Measurements from ENCODE around the gene NUMA1. TPM values are rescaled to one million over a fixed set of nuclear protein-coding genes. Genes with fewer than 3 reads are reported as not detected.
A peak's percentile ranks its signal among the peaks of the same experiment; 100 is the strongest.

The NUMA1 gene
- total RNA-seq, 1 experiment from 2014 or later, result 145 TPM

GRCh38 chr11:72114570-72114969 is 34.2 kb upstream of the NUMA1 start:
- peaks cover 16% of the 10 kb centered on the region for H3K4me1 ChIP-seq (ENCODE audit: control insufficient read depth, insufficient read depth, low read length)
- no peaks in the 10 kb centered on the region for H3K36me3 ChIP-seq (ENCODE audit: control insufficient read depth, insufficient read depth, low read length)
- no peak overlapping the region for H3K4me3 ChIP-seq (ENCODE audit: low read depth in 2 of 2, low read length in 2 of 2)
- no TSS peak for BruUV-seq (replicated peaks)
- H3K27ac ChIP-seq (ENCODE audit: low read length), result no peak overlapping the region
- H3K9me3 ChIP-seq (ENCODE audit: control insufficient read depth, insufficient read depth, low read depth, low read length), result no peaks in the 10 kb centered on the region
- no peaks in the 10 kb centered on the region for H3K27me3 ChIP-seq (ENCODE audit: control insufficient read depth, insufficient read depth, low read length)
- in situ Hi-C loops (cut with HindIII; ENCODE audit: low pct_unique_long_range_greater_than_20kb, low sequenced_read_pairs), result no loop called here
- CTCF ChIA-PET, result no interaction called here
- no peak for DNase-seq (ENCODE audit: low read depth, low spot score)
- intact Hi-C loops (cut with micrococcal nuclease; ENCODE audit: unreplicated experiment), result no loop called here
- ATAC-seq, result no peak
- POLR2A ChIA-PET, result no interaction called here
- no peak for TF ChIP-seq SIN3A (IDR thresholded peaks at IDR 0.05; ENCODE audit: borderline replicate concordance, insufficient read depth, low read depth, low read length)
- TF ChIP-seq CTCF (IDR thresholded peaks at IDR 0.05), result no peak

- POLR2A ChIA-PET, result interaction anchor here (0.5 to 1.1 kb wide), 4 partner anchors 13 to 31 kb away, joined by 3 to 11 read pairs (median 4); no protein-coding TSS in a partner anchor
- CTCF ChIA-PET, result interaction anchor here (0.7 to 1.0 kb wide), 2 partner anchors 22 to 318 kb away, joined by 3 read pairs; no protein-coding TSS in a partner anchor
- Histone ChIP-seq H3K4me3 (ENCODE audit: low read depth in 2 of 2, low read length in 2 of 2) (peak overlapping the region; percentile 52 to 94), H3K27me3 (ENCODE audit: control insufficient read depth, insufficient read depth, low read length) (no peaks in the 10 kb centered on the region), H3K4me1 (ENCODE audit: control insufficient read depth, insufficient read depth, low read length) (peaks cover 16% of the 10 kb centered on the region), H3K27ac (ENCODE audit: low read length) (peak overlapping the region; percentile 99), H3K36me3 (ENCODE audit: control insufficient read depth, insufficient read depth, low read length) (no peaks in the 10 kb centered on the region), H3K9me3 (ENCODE audit: control insufficient read depth, insufficient read depth, low read depth, low read length) (no peaks in the 10 kb centered on the region)
- ATAC-seq, result no peak
- intact Hi-C loops (cut with micrococcal nuclease; ENCODE audit: unreplicated experiment) (no loop called here), in situ Hi-C loops (cut with HindIII; ENCODE audit: low pct_unique_long_range_greater_than_20kb, low sequenced_read_pairs) (no loop called here)
- TF ChIP-seq REST (IDR thresholded peaks at IDR 0.05; ENCODE audit: insufficient read depth in 1 of 2, low read depth in 2 of 2, low read length in 1 of 2) (no peak), POLR2AphosphoS5 (IDR thresholded peaks at IDR 0.05; ENCODE audit: low read depth, low read length) (no peak), SIN3A (IDR thresholded peaks at IDR 0.05; ENCODE audit: borderline replicate concordance, insufficient read depth, low read depth, low read length) (no peak)
- TSS peak; percentile 99 for BruUV-seq (replicated peaks)
- DNase-seq (ENCODE audit: low read depth, low spot score), result no peak
These were observed 32.9 kb upstream of the NUMA1 start for GRCh38 chr11:72112978-72113808.
